DMS 273 (cell line): ENCODE results near the gene ATF7.
"Not testable (repeated sequence)": the region's sequence is repeated elsewhere in the genome, so short reads cannot be mapped to it uniquely, and the experiment has no call there.

Source experiments
- DNase-seq: peaks from one replicate; lab custom pipeline; 2025; ENCODE audit not compliant: unreplicated experiment; lab: John Stamatoyannopoulos, UW

The ATF7 gene

DNA sequence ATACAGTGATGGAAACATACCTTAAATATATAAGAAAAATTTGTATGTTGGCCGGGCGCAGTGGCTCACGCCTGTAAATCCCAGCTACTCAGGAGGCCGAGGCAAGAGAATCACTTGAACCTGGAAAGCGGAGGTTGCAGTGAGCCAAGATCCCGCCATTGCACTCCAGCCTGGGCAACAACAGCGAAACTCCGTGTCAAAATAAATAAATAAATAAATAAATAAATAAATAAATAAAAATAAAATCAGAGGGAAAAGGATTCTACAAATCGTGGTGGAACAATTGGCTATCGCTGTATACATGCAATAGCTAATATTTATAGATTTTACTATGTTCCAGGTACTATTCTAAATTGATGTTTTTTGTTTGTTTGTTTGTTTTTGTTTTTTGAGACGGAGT, 1.7 kb upstream of the ATF7 start:
- no peak for DNase-seq

DNA sequence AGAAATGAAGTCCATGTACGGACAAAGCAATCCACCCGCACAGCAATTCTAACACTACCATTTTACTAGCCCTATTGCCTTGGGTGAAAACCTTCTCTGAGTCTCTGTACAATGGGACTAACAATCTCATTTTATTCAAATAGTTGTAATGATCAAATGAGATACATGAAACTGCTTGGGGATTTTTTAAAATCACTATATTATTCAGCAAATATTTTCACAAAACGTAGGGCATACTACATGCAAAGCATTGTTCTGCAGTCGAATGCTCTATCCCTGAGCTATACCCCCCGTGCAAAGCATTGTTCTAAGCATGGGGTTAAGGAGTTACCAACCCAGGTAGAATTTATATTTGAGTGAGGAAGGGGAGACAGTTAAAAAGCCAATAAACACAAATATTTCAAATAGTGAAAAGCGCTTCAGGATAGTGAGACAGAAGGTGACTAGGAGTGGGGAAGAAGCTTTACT, 554 bp upstream of the ATF7 start:
- DNase-seq = no peak

DNA sequence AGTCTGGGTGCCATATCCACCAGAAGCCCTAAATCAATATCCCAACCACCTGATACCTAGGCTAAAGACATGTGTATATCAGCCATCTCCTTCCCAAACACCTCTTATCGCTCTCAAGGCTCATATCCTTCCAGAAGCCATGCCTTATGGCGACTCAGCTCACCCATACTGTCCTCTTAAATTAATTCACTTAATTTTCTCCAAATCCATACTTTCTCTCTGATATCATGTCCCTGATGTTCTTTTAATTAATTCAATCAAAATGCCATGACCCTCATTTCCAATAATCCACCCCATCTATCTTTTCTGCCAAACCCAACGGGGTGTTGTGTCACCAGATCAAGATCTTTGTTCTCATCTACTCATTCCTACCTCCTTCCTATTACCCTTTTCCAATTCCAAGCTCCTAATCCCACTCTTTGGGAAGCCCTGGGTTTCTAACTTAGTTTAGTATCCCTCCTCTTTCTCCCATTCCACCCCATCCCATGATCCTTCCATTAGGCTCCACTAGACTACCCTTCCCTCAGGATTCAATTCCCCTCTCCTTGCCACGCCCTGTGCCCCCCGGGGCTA, 723 bp downstream of the ATF7 start:
- no peak for DNase-seq

DNA sequence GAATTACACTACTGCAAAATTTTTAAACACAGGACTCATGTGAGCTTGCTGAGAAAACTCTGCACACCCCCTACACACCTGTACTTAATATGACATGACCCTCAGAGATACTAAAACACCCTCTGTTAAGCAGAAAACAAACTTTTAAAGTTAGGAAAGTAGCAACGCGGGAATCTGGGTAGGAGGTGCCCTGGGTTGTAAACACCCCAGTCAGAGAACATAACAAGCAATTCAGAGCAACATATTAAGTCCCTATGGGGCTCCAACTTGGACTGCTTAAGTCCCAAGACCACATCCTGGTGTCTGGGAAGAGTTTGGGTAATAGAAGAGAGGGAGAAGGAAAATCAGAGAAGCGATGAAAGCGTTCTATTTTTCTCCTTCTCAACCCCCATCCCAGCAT, 1.2 kb downstream of the ATF7 start:
- DNase-seq = no peak

DNA sequence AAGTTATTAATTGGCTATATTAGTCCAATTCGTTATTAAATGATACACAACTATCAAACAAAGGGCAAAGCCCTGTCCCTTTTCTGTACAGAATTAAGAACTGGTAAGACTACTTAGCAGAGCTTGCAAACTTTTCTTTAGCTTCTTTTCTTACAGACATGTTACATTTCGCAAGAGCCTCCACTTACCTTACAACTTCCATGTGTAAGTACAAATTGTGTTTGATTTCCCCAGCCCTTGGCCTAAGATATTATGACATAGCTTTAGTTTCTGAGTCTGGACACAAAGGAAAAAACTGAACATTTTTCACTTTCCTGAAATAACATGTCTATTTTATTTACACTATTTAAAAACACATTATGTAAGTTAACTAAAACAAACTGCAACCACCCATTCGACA, 1.7 kb downstream of the ATF7 start:
- no peak for DNase-seq

- DNase-seq = peak; percentile 63
Measured at GRCh38 chr12:53623548-53624385, 2.4 kb downstream of the ATF7 start.

DNA sequence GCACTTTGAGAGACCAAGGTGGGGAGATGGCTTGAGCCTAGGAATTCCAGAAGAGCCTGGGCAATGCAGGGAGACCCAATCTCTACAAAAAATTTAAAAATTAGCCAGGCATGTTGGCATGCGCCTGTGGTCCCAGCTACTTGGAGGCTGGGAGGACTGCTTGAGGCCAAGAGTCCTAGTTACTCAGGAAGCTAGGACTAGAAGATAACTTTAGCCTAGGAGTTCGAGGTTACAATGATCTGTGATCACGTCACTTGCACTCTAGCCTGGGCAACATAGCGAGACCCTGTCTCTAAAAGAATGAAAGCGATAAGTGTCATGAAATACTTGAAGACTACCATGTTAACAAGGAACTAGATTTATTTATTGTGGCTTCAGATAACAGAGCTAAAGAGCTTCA, 3.5 kb downstream of the ATF7 start:
- DNase-seq = no peak

- DNase-seq = no peak
Measured at GRCh38 chr12:53618275-53618674, 7.9 kb downstream of the ATF7 start.

GRCh38 chr12:53617700-53618099, 8.5 kb downstream of the ATF7 start:
- DNase-seq = no peak

DNA sequence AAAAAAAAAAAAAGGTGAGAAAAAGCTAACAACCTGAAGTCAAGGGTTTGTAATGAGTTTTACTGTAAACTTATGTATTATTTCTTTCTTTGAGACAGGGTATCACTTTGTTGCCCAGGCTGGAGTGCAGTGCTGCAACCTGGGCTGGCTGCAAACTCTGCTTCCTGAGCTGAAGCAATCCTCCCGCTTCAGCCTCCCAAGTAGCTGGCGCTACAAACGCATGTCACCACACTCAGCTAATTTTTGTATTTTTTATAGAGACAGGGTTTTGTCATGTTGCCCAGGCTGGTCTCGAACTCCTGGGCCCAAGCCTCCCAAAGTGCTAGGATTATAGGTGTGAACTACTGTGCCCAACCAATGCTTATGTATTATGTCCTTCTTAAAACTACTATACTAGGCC, 9.2 kb downstream of the ATF7 start:
- DNase-seq = no peak

DNA sequence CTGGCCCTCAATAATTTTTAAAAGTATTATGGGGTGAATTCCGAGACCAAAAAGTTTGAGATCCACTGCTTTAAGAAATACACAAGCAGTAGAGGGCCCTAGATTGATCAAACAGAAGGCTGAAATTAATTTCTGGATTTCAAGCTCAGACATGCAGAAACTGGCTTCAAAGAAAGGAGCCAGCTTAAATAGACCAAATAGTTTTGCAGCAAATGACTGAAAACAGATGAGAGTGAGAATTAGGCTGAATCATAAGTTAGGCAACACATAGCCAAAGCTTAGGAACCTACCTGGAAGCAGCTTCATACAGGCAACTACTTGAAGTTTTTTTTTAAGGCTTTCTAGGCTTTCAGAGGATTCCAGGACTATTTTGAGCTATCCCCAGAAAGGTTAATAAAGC, 12.4 kb downstream of the ATF7 start:
- DNase-seq = no peak

GRCh38 chr12:53612978-53613377, 13.2 kb downstream of the ATF7 start:
- no peak for DNase-seq

- DNase-seq = no peak
Measured at GRCh38 chr12:53611304-53611703, 14.9 kb downstream of the ATF7 start.

- not testable (repeated sequence) for DNase-seq
Measured at GRCh38 chr12:53606688-53607087, 19.5 kb downstream of the ATF7 start.

GRCh38 chr12:53604581-53604980, 21.6 kb downstream of the ATF7 start:
- DNase-seq = no peak

GRCh38 chr12:53603804-53604203, 22.4 kb downstream of the ATF7 start:
- no peak for DNase-seq

GRCh38 chr12:53603196-53603595, 23.0 kb downstream of the ATF7 start:
- DNase-seq = no peak

DNA sequence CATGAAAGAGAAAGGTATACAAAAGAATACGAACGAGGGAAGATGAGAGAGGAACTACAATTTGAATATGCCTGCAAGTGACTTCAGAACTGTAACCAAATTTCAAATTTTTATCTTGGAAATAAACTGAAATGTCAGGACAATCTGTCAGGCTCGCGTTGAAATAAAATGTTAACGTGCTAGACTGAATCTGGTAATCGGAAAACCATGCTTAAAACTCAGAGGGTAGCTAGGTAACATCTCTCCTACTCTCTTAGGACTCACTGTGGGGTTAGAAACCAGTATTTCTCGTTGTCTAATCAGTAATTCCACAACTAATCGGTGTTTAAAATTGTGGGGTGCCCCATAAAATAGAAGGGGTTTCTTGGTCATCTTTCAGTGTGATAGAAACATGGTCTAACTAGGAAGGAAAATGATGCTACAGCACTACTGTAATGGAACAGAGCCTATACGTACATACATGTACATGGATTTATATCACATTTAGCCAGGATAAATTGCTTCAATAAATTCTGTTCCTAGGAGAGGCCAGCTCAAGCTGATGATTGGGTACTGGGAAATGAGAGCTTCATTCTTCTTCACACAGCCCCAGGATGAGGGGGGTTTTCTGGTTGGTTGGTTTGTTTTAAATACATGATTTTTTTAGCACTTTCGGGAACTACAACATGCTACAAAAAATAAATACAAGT, 23.9 kb downstream of the ATF7 start:
- DNase-seq = no peak

- peak; percentile 16 for DNase-seq
Measured at GRCh38 chr12:53601296-53601847, 24.8 kb downstream of the ATF7 start.

DNA sequence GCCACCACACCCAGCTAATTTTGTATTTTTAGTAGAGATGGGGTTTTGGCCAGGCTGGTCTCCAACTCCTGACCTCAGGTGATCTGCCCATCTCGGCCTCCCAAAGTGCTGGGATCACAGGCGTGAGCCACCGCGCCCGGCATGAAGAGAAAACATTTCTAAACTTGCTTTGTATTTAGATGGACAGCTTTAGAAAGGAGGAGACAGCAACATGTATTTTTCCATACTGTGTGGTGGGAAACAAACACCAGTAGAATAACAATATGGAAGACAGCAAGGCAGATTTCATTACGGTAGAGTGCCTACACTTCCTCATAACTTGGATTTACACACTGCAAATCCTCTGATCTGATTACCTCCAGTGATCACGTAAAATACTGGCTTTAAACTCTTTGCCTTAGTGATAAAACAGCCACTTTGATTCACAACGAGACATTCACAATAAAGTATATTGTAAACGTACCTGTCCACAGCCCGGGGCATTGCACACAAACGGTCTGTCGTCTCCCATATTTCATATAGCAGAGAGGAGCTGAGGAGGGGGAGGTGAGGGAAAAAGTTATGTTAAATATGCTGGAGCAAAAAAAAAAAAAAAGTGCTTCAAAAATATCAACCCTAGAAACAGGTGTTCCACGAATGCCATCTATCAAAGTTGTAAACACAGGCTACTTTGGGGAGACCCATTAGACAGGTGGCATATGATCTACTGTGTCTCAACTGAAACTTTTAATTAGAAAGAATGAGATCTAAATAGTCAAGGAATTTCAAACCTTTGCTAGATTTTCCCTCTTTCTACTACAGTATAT, 25.5 kb downstream of the ATF7 start:
- DNase-seq = no peak

DNA sequence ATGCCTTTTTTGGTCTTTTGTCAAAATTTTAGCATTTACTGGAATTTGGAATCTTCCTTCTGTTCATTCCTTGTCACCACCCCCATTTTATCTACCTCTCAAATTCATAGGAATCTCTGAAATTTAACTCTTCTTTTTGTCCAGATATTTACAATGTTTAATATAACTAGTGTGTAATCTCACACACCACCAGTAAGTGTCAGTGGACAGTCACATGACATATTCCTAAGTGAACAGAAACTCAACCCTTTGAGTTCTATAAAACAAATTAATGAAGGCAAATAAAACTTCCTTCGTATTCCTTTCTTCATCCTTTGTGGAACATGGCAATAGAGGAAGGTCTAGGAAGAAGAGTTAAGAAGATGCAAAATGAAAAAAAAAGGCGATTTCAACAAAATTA, 26.6 kb downstream of the ATF7 start:
- DNase-seq = peak; percentile 7
